GM18907 (cell line): ENCODE results near the gene TOR1B.

Source experiments
- ATAC-seq: cut with Tn5 transposase; IDR thresholded peaks from one replicate; pipeline ENCODE4 v1.9.1; 2021; ENCODE audit warnings: mild to moderate bottlenecking, moderate library complexity; ENCODE audit not compliant: unreplicated experiment

Gene TOR1B

GRCh38 chr9:129840034-129840433, 37.0 kb downstream of the TOR1B start:
- no peak for ATAC-seq

DNA sequence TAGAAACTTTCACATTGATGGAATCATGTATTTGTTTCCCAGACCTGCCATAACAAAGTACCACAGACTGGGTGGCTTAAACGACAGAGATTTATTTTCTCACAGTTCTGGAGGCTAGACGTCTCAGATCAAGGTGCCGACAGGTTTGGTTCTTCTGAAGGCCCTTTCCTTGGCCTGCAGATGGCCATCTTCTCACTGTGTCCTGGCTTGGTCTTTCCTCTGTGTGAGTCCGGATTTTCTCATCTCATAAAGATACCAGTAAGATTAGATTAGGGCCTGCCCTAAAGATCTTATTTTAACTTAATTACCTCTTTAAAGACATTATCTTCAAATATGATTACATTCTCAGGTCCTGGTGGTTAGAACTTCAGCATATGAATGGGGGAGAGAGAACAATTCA, 38.1 kb downstream of the TOR1B start:
- ATAC-seq: no peak

DNA sequence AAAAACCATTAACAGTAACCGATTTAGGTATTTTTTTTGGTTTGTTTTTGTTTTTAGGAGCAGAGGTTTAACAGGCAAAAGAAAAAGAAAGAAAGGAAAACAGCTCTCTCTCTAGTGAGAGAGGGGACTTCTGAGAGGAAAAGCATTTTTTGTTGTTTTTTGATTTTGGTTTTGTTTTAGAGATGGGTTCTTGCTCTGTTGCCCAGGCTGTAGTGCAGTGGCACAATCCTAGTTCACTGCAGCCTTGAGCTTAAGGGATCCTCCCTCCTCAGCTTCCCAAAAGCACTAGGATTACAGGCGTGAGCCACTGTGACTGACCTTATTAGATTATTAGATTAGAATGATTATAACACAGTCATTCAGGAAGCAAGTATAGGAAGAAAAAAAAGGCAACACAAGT, 42.4 kb downstream of the TOR1B start:
- ATAC-seq: no peak

- ATAC-seq: no peak
Measured at GRCh38 chr9:129848712-129849441, 45.9 kb downstream of the TOR1B start.

- ATAC-seq: no peak
Measured at GRCh38 chr9:129849901-129850300, 46.9 kb downstream of the TOR1B start.

DNA sequence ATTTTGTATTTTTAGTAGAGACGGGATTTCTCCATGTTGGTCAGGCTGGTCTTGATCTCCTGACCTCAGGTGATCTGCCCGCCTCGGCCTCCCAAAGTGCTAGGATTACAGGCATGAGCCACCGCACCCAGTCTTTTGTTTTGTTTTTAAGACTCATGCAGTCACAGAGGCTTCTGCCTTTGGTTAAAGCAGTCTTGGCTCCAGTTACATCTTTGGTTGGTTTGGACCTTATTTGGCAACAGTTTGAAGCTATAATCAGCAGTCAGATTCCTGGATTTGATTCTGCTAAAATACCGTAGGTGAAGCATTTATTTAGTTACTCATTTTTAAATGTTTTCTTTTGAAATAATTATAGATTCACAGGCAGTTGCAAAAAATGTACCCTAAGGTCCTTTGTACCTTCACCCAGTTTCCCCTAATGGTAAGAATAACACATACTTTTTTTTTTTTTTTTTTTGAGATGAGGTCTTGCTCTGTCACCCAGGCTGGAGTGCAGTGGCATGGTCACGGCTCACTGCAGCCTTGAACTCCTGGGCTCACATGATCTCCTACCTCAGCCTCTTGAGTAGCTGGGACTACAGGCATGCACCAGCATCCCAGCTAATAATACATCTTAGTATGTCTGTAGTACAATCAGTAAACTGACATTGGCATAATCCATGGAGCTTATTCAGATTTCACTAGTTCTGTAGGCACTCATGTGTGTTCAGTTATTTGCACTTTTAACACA, 48.0 kb downstream of the TOR1B start:
- no peak for ATAC-seq

GRCh38 chr9:129851821-129852220, 48.8 kb downstream of the TOR1B start:
- no peak for ATAC-seq

DNA sequence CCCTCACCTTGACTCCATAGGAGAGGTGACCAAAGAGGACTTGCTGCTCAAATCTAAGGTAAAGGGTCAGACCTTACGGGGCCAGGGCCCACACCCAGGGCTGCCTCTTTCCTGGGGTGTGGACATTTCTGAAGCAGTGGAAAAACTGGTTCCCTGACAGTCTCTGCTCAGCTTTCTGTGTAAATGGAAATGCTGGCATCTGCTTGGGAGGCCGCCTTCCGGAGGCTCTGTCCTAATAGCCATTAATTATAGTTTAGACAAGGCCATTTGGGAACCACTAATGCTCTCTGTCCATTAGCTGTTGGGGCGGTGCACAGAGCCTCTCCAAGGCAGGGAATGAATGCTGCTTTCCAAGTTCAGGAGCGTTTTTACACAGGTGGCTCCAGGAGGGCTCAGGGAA, 49.6 kb downstream of the TOR1B start:
- ATAC-seq: no peak

- ATAC-seq: no peak
Measured at GRCh38 chr9:129853614-129854013, 50.6 kb downstream of the TOR1B start.

DNA sequence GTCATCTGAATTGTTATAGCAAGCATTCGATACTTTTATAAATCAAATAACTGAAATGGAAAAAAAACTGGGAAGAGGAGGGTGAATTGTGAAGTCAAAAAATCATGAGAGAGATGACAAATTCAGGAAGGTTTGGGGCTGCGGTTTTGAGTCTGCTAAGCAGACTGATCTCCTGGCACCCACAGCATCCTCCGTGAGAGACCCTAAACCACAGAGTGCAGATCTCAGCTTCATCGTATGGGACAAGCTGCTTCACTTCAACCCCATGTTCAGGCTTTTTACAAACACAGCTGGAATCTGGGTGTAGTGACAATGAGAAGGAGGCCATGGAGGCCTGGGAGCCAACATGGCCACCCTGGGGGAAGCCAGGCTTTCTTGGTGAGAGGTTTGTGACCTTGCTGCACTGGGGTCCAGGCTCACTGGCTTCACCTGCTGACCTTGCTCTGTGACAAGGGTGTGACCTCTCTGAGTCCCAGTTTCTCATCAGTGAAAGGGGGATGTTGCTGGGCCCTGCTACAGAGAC, 51.7 kb downstream of the TOR1B start:
- no peak for ATAC-seq

- ATAC-seq: no peak
Measured at GRCh38 chr9:129857207-129857606, 54.2 kb downstream of the TOR1B start.

- no peak for ATAC-seq
Measured at GRCh38 chr9:129858167-129858962, 55.4 kb downstream of the TOR1B start.
